GM19438 (cell line): ENCODE results near the gene IGSF21.
"Not testable (repeated sequence)": the region's sequence is repeated elsewhere in the genome, so short reads cannot be mapped to it uniquely, and the experiment has no call there.

Experiments
- ATAC-seq: cut with Tn5 transposase; IDR thresholded peaks from one replicate; pipeline ENCODE4 v1.9.1; 2021; ENCODE audit warnings: low read depth; ENCODE audit not compliant: unreplicated experiment

The IGSF21 gene

DNA sequence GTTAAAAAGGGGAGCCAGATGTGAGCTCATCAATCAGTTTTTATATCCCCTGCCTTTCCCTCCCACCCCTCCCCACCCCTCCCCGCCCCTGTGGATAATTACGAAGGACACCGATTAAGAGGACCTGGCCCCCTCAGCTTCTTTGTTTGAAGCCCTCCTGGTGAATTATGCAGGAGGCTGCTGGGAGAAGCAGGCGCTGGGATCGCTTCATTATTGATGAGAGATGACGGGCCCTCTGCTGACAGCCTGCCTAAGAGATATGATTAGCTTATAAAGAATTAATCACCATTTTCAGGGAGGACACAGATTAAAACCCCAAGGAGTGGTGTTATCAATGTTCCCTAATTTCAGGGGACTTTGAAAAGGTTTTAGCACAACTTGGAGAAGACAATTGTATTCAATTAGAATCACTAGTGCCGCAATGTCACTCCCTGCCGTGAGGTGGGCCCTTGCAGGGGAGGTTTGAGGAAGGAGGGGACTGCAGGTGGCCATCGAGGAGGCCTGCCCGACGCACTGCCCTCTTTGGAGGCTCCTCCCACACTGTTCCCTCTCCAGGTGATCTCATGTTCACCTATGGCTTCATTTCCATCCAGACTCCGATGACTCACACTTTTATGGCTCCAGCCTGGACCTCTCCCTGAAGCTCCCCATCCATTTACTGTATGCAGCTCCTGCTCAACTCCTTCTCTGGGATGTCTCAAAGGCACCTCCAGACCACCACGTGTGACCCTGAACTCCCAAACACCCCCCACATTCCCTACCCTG, 306.1 kb downstream of the IGSF21 start:
- no peak for ATAC-seq

- ATAC-seq = no peak
Measured at GRCh38 chr1:18414321-18414720, 306.7 kb downstream of the IGSF21 start.

GRCh38 chr1:18414872-18415447, 307.4 kb downstream of the IGSF21 start:
- ATAC-seq = no peak

GRCh38 chr1:18415448-18416027, 307.9 kb downstream of the IGSF21 start:
- ATAC-seq = no peak

- ATAC-seq = not testable (repeated sequence)
Measured at GRCh38 chr1:18416126-18416525, 308.5 kb downstream of the IGSF21 start.

GRCh38 chr1:18417316-18418269, 310.0 kb downstream of the IGSF21 start:
- no peak for ATAC-seq

GRCh38 chr1:18419113-18419844, 311.7 kb downstream of the IGSF21 start:
- no peak for ATAC-seq

- ATAC-seq = no peak
Measured at GRCh38 chr1:18419845-18420184, 312.2 kb downstream of the IGSF21 start.

DNA sequence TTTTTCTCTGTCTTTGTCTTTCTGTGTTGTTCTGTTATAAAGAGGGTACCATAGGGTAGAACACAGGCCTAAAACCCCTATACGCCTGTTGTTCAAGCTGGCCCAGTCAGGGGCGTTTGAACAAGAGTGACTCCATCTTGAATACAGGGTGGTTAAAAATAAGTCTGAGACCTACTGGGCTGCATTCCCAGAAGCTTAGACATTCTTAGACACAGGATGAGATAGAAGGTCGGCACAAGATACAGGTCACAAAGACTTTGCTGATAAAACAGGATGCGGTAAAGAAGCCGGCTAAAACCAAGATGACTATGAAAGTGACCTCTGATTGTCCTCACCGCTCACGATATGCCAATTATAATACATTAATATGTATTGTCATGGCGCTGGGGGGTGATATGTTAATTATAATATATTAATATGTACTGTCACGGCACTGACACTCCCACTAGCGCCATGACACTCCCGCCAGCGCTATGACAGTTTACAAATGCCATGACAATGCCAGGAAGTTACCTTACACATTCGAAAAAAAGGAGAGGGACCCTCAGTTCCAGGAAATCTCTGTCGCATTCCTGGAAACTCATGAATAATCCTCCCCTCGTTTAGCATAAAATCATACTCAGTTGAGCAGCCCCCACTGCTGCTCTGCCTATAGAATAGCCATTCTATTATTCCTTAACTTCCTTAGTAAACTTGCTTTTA, 314.6 kb downstream of the IGSF21 start:
- no peak for ATAC-seq

GRCh38 chr1:18422954-18423353, 315.4 kb downstream of the IGSF21 start:
- no peak for ATAC-seq

DNA sequence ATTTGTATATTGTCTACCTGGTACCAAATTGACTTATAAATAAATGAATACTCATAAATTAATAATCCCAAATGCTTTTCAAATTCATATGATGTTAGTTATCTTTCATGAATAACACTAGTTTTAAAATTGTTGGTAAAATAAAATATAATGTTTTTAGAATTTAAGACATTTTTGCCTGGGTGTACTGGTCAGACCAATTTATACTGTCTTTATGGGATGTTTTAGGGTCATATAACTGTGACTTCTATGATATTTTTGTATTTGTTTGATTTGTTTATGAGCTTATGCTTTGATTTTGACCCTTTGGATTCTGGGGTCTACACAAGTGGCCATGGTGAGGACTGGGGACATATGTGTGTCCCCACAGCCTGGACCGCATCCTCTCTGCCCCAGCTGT, 319.0 kb downstream of the IGSF21 start:
- ATAC-seq = no peak
